H1 (cell line): ENCODE data around the gene ENDOD1. TPM values are rescaled to one million over a fixed set of nuclear protein-coding genes. Genes with fewer than 3 reads are reported as not detected.

Source experiments
- CTCF ChIA-PET: fragments of 300-600 bp; sonication (Branson Sonifier 250); formaldehyde crosslinking; loops from one replicate; lab custom pipeline; 2021; ENCODE audit not compliant: partially characterized antibody; lab: Charles Lee
- POLR2A ChIA-PET: fragments of 300-600 bp; sonication (Branson Sonifier 250); formaldehyde crosslinking; loops from one replicate; lab custom pipeline; 2021; ENCODE audit warnings: inconsistent platforms; ENCODE audit not compliant: partially characterized antibody; lab: Charles Lee
- DNase-seq, 2 experiments: peaks; one replicate each; pipeline versions ENCODE4 v3.0.0 to v3.0.0-alpha.2; 2010 to 2022; ENCODE audit warnings: low spot score in 2 of 2, low read depth in 1 of 2, mixed read lengths in 1 of 2
- FAIRE-seq: peaks from 2 replicates; lab custom pipeline; 2011; peaks lifted over from hg19 to GRCh38; lab: Jason Lieb, UNC
- H2AFZ ChIP-seq: 2 replicates; pipeline ENCODE4 v1.8.1; 2012; ENCODE audit warnings: low read length, inconsistent platforms
- H2AK5ac ChIP-seq: 2 replicates; pipeline ENCODE4 v1.6.1; 2013; ENCODE audit warnings: low read depth, low read length
- H2BK120ac ChIP-seq: replicated peaks from 2 replicates; pipeline ENCODE3; 2013; ENCODE audit warnings: low read depth, low read length, inconsistent platforms
- H2BK12ac ChIP-seq: 2 replicates; pipeline ENCODE4 v1.6.1; 2013; ENCODE audit warnings: low read depth, low read length
- H2BK15ac ChIP-seq: 2 replicates; pipeline ENCODE4 v1.6.1; 2013; ENCODE audit warnings: low read length
- H2BK20ac ChIP-seq: 2 replicates; pipeline ENCODE4 v1.6.1; 2013; ENCODE audit warnings: low read length
- H2BK5ac ChIP-seq: 2 replicates; pipeline ENCODE4 v1.6.1; 2013; ENCODE audit warnings: low read depth, low read length
- H3K14ac ChIP-seq: 2 replicates; pipeline ENCODE4 v1.6.1; 2013; ENCODE audit warnings: inconsistent platforms; ENCODE audit not compliant: insufficient read length
- H3K18ac ChIP-seq: 2 replicates; pipeline ENCODE4 v1.6.1; 2013; ENCODE audit warnings: low read length; ENCODE audit errors: extremely low read depth
- H3K23ac ChIP-seq: 2 replicates; pipeline ENCODE4 v1.6.1; 2013; ENCODE audit warnings: inconsistent platforms; ENCODE audit not compliant: insufficient read length
- H3K23me2 ChIP-seq: 2 replicates; pipeline ENCODE4 v1.6.1; 2013; ENCODE audit warnings: low read depth, low read length
- H3K27ac ChIP-seq: 2 replicates; pipeline ENCODE4 v1.6.1; 2011; ENCODE audit warnings: low read depth, low read length, inconsistent platforms
- H3K27me3 ChIP-seq, 4 experiments: replicated peaks in 1 of 4; 1 replicate in 1 of 4; 2 replicates in 3 of 4; pipeline versions ENCODE4 v1.6.1 to v1.8.1; 2011 to 2013; ENCODE audit warnings: low read length in 3 of 4, mild to moderate bottlenecking in 3 of 4, inconsistent platforms in 2 of 4, mixed read lengths in 2 of 4, moderate library complexity in 1 of 4; ENCODE audit not compliant: control insufficient read depth in 3 of 4, insufficient read depth in 3 of 4; ENCODE audit errors: extremely low read depth in 1 of 4
- H3K36me3 ChIP-seq, 4 experiments: 2 replicates each; pipeline versions ENCODE4 v1.6.1 to v1.8.1; 2011 to 2013; ENCODE audit warnings: mild to moderate bottlenecking in 4 of 4, low read length in 3 of 4, moderate library complexity in 2 of 4, control low read depth in 1 of 4, inconsistent platforms in 1 of 4; ENCODE audit not compliant: insufficient read depth in 4 of 4, control insufficient read depth in 2 of 4
- H3K4ac ChIP-seq: replicated peaks from 2 replicates; pipeline ENCODE3; 2013; ENCODE audit warnings: low read length, low read depth, mixed read lengths, inconsistent platforms; ENCODE audit not compliant: insufficient read length
- H3K4me1 ChIP-seq, 4 experiments: replicated peaks in 1 of 4; 1 replicate in 1 of 4; 2 replicates in 3 of 4; pipeline versions ENCODE4 v1.6.1 to v1.8.1; 2011 to 2013; ENCODE audit warnings: low read length in 3 of 4, inconsistent platforms in 2 of 4, mixed read lengths in 1 of 4; ENCODE audit not compliant: insufficient read depth in 4 of 4, control insufficient read depth in 3 of 4
- H3K4me2 ChIP-seq, 2 experiments: 2 replicates each; pipeline versions ENCODE4 v1.6.1 to v1.8.1; 2011 to 2013; ENCODE audit warnings: low read depth in 2 of 2, low read length in 2 of 2, control low read depth in 1 of 2, inconsistent platforms in 1 of 2, mild to moderate bottlenecking in 1 of 2; ENCODE audit not compliant: insufficient read depth in 1 of 2
- H3K4me3 ChIP-seq, 4 experiments: fragments of 200-600, 300-600 bp in 1 of 4; sonication (generic), shearing (Covaris generic), sonication (Bioruptor Twin) in 1 of 4; 2 replicates each; pipeline versions ENCODE4 v1.5.1 to v1.8.1; 2011 to 2016; ENCODE audit warnings: low read length in 4 of 4, low read depth in 3 of 4, control low read depth in 2 of 4, inconsistent platforms in 2 of 4, mild to moderate bottlenecking in 2 of 4, mixed read lengths in 1 of 4, moderate library complexity in 1 of 4; ENCODE audit not compliant: insufficient read depth in 2 of 4; ENCODE audit errors: extremely low read depth in 1 of 4
- H3K56ac ChIP-seq: replicated peaks from 2 replicates; pipeline ENCODE3; 2013; ENCODE audit warnings: low read depth, mild to moderate bottlenecking, mixed read lengths, low read length, inconsistent platforms; ENCODE audit not compliant: insufficient read length
- H3K79me1 ChIP-seq: 2 replicates; pipeline ENCODE4 v1.6.1; 2013; ENCODE audit warnings: low read depth, low read length, control low read depth
- H3K79me2 ChIP-seq, 2 experiments: 2 replicates each; pipeline versions ENCODE4 v1.6.1 to v1.8.1; 2012 to 2013; ENCODE audit warnings: low read length in 2 of 2, mild to moderate bottlenecking in 2 of 2, inconsistent platforms in 1 of 2; ENCODE audit not compliant: insufficient read depth in 2 of 2, control insufficient read depth in 1 of 2
- H3K9ac ChIP-seq, 4 experiments: replicated peaks in 1 of 4; 1 replicate in 1 of 4; 2 replicates in 3 of 4; pipeline versions ENCODE4 v1.6.1 to v1.8.1; 2011 to 2013; ENCODE audit warnings: low read depth in 3 of 4, low read length in 3 of 4, control low read depth in 2 of 4, mild to moderate bottlenecking in 2 of 4, moderate library complexity in 2 of 4, inconsistent platforms in 1 of 4; ENCODE audit errors: extremely low read depth in 1 of 4
- H3K9me3 ChIP-seq, 2 experiments: 2 replicates each; pipeline versions ENCODE4 v1.6.1 to v1.8.1; 2012 to 2013; ENCODE audit warnings: mild to moderate bottlenecking in 2 of 2, moderate library complexity in 2 of 2, control low read depth in 1 of 2, inconsistent platforms in 1 of 2, low read depth in 1 of 2, low read length in 1 of 2, mixed read lengths in 1 of 2; ENCODE audit not compliant: insufficient read depth in 2 of 2
- H4K20me1 ChIP-seq, 2 experiments: replicated peaks in 1 of 2; 2 replicates each; pipeline versions ENCODE3 to v1.8.1; 2011 to 2013; ENCODE audit warnings: inconsistent platforms in 2 of 2, low read length in 2 of 2, mild to moderate bottlenecking in 1 of 2; ENCODE audit not compliant: insufficient read depth in 2 of 2, control insufficient read depth in 1 of 2
- H4K5ac ChIP-seq: 2 replicates; pipeline ENCODE4 v1.6.1; 2013; ENCODE audit warnings: low read length, low read depth, mixed read lengths, inconsistent platforms; ENCODE audit not compliant: insufficient read length
- H4K8ac ChIP-seq: 2 replicates; pipeline ENCODE4 v1.8.0; 2013; ENCODE audit warnings: mild to moderate bottlenecking, moderate library complexity, low read length, inconsistent platforms; ENCODE audit not compliant: insufficient read depth; ENCODE audit errors: extremely low read depth
- H4K91ac ChIP-seq: replicated peaks from 2 replicates; pipeline ENCODE3; 2013; ENCODE audit warnings: low read length, mixed read lengths, inconsistent platforms; ENCODE audit not compliant: insufficient read length
- RAD21 ChIP-seq, 2 experiments: IDR thresholded peaks in 1 of 2; conservative IDR thresholded peaks in 1 of 2; 2 replicates each; pipeline ENCODE4 v1.6.1; 2011; ENCODE audit warnings: low read depth in 2 of 2, low read length in 2 of 2, improper control_type of control experiment in 1 of 2, inconsistent platforms in 1 of 2, mild to moderate bottlenecking in 1 of 2, moderate library complexity in 1 of 2
- RXRA ChIP-seq: IDR thresholded peaks from 2 replicates; pipeline ENCODE4 v1.6.1; 2011; ENCODE audit warnings: low read depth, mild to moderate bottlenecking, low read length, moderate library complexity; ENCODE audit not compliant: insufficient read depth
- WGBS, 2 experiments: shearing (Covaris generic) in 1 of 2; methylation state at CpG; one replicate each; pipeline versions ENCODE4 v1.1.6 to v1.1.7; 2013 to 2015; ENCODE audit warnings: low lambda C conversion rate in 2 of 2, mixed read lengths in 2 of 2, inconsistent platforms in 1 of 2, low coverage in 1 of 2, missing lambda C conversion rate in 1 of 2; ENCODE audit not compliant: insufficient replicate concordance in 2 of 2, insufficient coverage in 1 of 2, insufficient read length in 1 of 2; ENCODE audit errors: extremely low coverage in 1 of 2, missing lambda C conversion rate in 1 of 2; 5-methylcytosine and 5-hydroxymethylcytosine counted together
- polyA plus RNA-seq, 7 experiments: library from polyadenylated mRNA; depleted of rRNA in 3 of 7; stranded (reverse) in 5 of 7; unstranded in 2 of 7; fragments of >200 nt in 5 of 7; fragments of 200-250 nt in 2 of 7; gene quantifications; 1 replicate in 5 of 7; 2 replicates in 1 of 7; 4 replicates in 1 of 7; pipeline versions ENCODE4 v1.2.1 to v1.2.3, GENCODE V29; 2011 to 2013; ENCODE audit warnings: missing spikeins in 2 of 7, mixed read lengths in 2 of 7
- total RNA-seq: library from RNA; stranded (reverse); fragmentation: NEBNext Ultra II Directional; extraction: Animal tissue kit (Norgen Biotek cat#: 25700); gene quantifications from 2 replicates; pipeline ENCODE4 v1.2.1, GENCODE V29; 2021

The ENDOD1 gene
- total and polyA plus RNA-seq, 2 of the 8 experiments (the other 6 are each of a cell fraction or from before 2014, with no cell fraction given), result 1.2 to 2.5 TPM

DNA sequence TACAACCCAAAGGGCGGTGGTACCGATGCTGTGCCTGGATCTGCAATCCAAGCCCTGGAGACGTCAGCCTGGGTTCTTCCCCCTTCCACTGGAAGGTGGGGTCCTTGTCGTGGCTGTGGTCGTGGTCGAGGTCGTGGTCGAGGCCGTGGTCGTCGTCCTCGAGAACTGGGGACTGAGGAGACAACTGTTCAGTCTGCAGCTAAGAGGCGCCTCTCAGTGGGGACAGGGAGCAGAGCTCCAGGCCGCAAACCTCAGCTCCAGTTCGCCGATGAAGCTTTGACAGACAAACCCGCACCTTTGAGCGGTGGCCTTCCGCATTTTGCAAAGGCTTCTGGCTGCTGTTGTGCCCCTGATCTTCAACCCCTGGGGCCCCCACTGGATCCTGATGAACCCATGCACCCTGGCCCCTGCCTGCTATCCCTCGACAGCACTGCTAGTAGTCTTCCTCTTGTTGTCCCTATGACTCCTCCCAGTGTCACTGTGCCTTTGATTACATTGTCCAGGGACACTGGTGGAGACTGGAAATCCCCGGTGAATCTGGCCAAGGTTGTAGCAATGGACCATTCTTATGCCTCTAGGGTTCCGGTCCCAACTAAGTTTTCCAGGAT is 38.9 kb upstream of the ENDOD1 start:
- no peak overlapping the region for H4K8ac ChIP-seq
- no peak overlapping the region for H2BK15ac ChIP-seq
- no peak overlapping the region for H3K56ac ChIP-seq
- no peak overlapping the region for H3K4me3 ChIP-seq
- H4K20me1 ChIP-seq, result no peaks in the 10 kb centered on the region
- POLR2A ChIA-PET, result interaction anchor here (1.5 kb wide), 1 partner anchor 17 kb away, joined by 4 read pairs; no protein-coding TSS in a partner anchor
- no peak overlapping the region for H2BK5ac ChIP-seq
- no peaks in the 10 kb centered on the region; a peak in 1 of 7 replicates for H3K4me1 ChIP-seq
- no peak overlapping the region for H2BK20ac ChIP-seq
- H3K14ac ChIP-seq, result no peak overlapping the region
- H2AK5ac ChIP-seq, result no peak overlapping the region
- no peaks in the 10 kb centered on the region; a peak in 1 of 7 replicates for H3K27me3 ChIP-seq
- H2AFZ ChIP-seq, result no peak overlapping the region
- H3K4me2 ChIP-seq, result no peak overlapping the region
- CTCF ChIA-PET, result interaction anchor here (1.0 kb wide), 1 partner anchor 16 kb away, joined by 3 read pairs; the partner anchor contains the start of gene SRSF8
- no peak overlapping the region for H3K18ac ChIP-seq
- DNase-seq (no peak), FAIRE-seq (no peak)
- H3K79me2 ChIP-seq, result no peaks in the 10 kb centered on the region
- no peak overlapping the region for H3K4ac ChIP-seq
- TF ChIP-seq RXRA (no peak), RAD21 (IDR thresholded peaks at IDR 0.05 in 1 of 2, conservative IDR thresholded peaks at IDR 0.05 in 1 of 2; ENCODE audit: low read depth in 2 of 2, low read length in 2 of 2) (peak; percentile 5 to 26; a peak in 1 of 4 replicates)
- no peak overlapping the region for H4K5ac ChIP-seq
- no peaks in the 10 kb centered on the region for H3K79me1 ChIP-seq
- no peaks in the 10 kb centered on the region for H3K23me2 ChIP-seq
- H3K9ac ChIP-seq, result no peak overlapping the region; a peak in 1 of 7 replicates
- H3K9me3 ChIP-seq, result no peaks in the 10 kb centered on the region; a peak in 1 of 4 replicates
- H3K23ac ChIP-seq, result no peak overlapping the region
- no peak overlapping the region for H3K27ac ChIP-seq
- WGBS, 2 experiments, result 90% methylated on average over 21 of the region's 22 CpGs; no CpG with 5 or more reads in 1 of the 2 experiments
- H4K91ac ChIP-seq, result no peak overlapping the region
- no peaks in the 10 kb centered on the region for H3K36me3 ChIP-seq
- H2BK12ac ChIP-seq, result no peak overlapping the region
- no peak overlapping the region for H2BK120ac ChIP-seq
